DOHH2 (cell line): Measurements from ENCODE around the gene SEPHS1.

Experiments used
- EZH2phosphoT487 ChIP-seq: fragments of 200-600 bp; sonication (generic); IDR thresholded peaks from 2 replicates; pipeline ENCODE4 v1.6.1; 2017; ENCODE audit warnings: borderline replicate concordance, mild to moderate bottlenecking, antibody characterized with exemption, low read length, moderate library complexity, mixed read lengths
- TF ChIP-seq, protein P1 (sequence below): fragments of 200-600 bp; sonication (generic); IDR thresholded peaks from one replicate; pipeline ENCODE4 v1.5.1; 2014; ENCODE audit warnings: antibody characterized with exemption, mild to moderate bottlenecking, low read depth, low read length; ENCODE audit not compliant: poor library complexity, severe bottlenecking

DNA sequence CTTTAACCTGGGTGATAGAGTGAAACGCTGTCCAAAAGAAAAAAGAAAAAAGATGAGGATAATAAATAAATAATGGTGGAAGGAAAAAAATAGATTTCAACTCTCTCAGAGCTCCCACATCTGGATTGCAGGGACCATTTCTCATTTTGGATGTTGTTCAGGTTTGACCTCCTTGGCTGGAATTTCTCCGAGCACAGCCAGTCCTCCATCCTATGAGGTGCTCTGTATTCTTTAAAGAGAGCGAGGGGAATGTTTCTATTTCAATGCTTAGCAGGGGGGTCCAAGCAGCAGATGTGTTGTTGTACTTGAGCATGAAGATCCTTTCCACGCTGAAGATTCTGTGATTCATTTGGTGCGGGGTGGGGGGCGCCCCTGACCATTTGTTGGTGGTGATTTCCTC lies 17.7 kb upstream of the SEPHS1 start:
- TF ChIP-seq, protein P1, sequence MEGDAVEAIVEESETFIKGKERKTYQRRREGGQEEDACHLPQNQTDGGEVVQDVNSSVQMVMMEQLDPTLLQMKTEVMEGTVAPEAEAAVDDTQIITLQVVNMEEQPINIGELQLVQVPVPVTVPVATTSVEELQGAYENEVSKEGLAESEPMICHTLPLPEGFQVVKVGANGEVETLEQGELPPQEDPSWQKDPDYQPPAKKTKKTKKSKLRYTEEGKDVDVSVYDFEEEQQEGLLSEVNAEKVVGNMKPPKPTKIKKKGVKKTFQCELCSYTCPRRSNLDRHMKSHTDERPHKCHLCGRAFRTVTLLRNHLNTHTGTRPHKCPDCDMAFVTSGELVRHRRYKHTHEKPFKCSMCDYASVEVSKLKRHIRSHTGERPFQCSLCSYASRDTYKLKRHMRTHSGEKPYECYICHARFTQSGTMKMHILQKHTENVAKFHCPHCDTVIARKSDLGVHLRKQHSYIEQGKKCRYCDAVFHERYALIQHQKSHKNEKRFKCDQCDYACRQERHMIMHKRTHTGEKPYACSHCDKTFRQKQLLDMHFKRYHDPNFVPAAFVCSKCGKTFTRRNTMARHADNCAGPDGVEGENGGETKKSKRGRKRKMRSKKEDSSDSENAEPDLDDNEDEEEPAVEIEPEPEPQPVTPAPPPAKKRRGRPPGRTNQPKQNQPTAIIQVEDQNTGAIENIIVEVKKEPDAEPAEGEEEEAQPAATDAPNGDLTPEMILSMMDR = no peak
- TF ChIP-seq EZH2phosphoT487 = no peak
